Dedifferentiated amniotic fluid mesenchymal stem cell (primary cell): ENCODE results near the gene DYRK2.
"Not testable (repeated sequence)": the region's sequence is repeated elsewhere in the genome, so short reads cannot be mapped to it uniquely, and the experiment has no call there.

Source experiments
- DNase-seq: peaks from one replicate; pipeline ENCODE4 v3.0.0-alpha.2; 2016; ENCODE audit errors: extremely low spot score

Gene DYRK2

DNA sequence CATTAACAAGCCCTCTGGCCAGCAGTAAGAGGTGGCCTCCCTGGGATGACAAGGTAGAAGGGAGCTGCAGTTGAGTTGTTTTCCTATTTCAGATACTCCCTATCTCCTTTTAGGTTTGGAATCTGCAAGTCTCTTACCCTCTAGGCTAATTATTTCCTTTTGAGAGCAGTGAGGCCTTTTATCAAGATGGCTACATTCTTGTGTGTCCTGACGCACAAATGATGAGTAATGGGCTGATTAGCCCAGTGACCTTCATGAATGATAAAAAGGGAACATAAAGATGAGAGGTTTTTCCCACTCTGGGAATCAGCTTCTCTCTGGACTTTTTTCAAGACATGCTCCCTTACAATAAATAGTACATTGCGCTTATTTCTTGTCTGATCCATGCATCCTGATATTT lies 22.9 kb downstream of the DYRK2 start:
- no peak for DNase-seq

DNA sequence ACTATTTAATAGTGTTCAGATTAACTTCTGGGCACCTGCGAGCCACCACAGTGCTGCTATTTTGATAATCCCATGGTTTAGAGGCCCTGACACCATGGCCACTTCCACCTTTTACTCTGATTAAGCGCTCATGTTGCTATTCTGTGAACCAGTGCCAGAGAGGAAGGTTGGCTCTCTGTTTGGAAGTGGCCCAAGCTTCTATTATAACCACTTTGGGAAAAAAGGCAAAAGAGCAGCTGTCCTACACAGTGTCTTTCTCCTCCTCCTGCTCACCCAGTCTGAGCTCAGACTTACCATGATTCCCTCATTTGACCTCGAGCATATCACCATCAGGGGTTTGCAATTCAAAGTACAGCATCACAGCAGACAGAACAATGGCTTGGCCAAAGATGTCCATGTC lies 23.3 kb downstream of the DYRK2 start:
- no peak for DNase-seq

DNA sequence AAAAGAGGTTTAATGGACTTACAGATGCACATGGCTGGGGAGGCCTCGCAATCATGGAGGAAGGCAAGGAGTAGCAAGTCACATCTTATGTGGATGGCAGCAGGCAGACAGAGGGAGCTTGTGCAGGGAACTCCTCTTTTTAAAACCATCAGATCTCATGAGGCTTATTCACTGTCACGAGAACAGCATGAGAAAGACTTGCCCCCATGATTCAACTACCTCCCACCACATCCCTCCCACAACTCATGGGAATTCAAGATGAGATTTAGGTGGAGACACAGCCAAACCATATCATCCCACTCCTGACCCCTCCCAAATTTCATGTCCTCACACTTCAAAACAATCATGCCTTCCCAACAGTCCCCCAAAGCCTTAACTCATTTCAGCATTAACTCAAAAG lies 24.0 kb downstream of the DYRK2 start:
- DNase-seq: not testable (repeated sequence)

DNA sequence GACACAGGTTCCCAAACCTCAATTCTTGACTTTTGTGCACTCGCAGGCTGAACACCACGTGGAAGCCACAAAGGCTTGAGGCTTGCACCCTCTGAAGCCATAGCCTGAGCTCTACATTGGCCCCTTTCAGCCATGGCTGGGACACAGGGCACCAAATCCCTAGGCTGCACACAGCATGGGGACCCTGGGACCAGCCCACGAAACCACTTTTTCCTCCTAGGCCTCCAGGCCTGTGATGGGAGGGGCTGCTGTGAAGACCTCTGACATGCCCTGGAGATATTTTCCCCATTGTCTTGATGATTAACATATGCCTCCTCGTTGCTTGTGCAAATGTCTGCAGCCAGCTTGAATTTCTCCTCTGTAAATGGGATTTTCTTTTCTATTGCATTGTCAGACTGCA lies 25.0 kb downstream of the DYRK2 start:
- not testable (repeated sequence) for DNase-seq

DNA sequence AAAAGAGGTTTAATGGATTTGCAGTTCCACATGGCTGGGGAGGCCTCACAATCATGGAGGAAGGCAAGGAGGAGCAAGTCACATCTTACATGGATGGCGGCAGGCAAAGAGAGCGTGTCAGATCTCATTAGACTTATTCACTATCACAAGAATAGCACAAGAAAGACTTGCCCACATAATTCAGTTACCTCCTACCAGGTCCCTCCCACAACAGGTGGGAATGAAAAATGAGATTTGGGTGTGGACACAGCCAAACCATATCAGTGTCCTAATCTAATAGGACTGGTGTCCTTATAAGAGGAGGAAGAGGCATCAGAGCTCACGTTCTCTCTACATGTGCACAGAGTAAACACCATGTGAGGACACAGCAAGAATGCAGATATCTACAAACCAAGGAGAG lies 25.9 kb downstream of the DYRK2 start:
- DNase-seq: no peak

DNA sequence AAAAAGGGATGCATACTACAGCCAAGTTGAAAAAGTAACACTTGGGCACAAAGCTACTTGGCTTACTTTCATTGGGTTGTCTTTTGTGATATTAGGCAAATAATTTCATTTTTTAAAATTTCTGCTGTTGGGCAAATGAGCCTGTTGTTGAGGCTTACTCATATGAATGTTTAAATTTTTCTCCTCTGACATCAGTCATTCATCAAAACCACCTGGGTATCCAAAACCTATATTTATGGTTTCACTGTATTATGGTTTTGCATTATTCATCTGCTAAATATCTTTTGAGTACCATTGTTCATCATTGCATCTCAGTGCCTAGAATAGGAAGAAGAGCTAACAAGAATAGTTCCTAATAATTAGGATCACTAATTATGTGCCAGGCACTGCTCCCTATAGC lies 28.1 kb downstream of the DYRK2 start:
- DNase-seq: no peak

DNA sequence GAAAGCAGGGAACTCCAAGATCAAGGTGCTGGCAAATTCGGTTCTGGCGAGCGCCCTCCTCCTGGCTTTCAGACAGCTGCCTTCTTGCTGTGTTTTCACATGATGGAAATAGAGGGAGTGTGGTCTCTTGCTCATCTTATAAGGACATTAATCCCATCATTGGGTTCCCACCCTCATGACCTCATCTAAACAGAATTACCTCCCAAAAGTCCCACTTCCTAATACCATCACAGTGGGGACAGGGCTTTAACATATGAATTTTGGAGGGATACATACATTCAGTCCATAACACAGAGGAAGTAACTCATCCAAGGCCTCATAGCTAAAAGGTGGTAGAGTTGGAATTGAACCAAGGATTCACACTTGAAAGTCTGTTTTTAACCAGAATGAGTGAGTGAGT lies 28.6 kb downstream of the DYRK2 start:
- DNase-seq: no peak

DNA sequence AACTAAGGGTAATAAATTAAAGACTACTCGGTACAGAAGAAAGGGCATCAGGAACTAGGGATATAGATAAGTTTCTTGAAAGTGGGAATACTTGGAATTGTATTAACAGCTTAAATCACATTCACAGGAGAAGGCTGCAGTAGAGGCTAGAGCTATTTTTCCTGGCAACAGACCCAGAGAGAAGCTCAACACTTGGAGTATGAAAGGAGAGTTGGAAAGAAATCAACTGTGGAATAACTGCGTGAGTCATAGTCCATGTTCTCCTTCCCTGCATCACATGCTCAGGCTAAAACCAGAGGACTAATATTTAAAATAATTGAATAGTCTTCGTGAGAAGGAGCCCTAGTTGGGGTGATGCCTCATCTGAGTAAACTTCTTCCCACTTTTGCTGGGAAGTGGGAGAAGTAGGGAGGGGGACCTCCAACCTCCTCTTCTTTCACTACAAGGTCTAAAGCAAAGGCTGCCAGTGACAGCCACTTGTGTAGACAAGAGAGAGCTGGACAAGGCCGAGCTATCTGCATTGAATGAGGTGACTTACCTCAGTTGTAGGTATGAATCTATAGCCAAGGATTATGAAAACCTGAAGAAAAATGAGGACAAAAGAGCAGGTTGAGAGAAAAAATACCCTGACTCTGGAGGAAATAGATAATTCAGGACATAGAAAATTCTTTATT lies 32.7 kb downstream of the DYRK2 start:
- DNase-seq: peak; percentile 90

DNA sequence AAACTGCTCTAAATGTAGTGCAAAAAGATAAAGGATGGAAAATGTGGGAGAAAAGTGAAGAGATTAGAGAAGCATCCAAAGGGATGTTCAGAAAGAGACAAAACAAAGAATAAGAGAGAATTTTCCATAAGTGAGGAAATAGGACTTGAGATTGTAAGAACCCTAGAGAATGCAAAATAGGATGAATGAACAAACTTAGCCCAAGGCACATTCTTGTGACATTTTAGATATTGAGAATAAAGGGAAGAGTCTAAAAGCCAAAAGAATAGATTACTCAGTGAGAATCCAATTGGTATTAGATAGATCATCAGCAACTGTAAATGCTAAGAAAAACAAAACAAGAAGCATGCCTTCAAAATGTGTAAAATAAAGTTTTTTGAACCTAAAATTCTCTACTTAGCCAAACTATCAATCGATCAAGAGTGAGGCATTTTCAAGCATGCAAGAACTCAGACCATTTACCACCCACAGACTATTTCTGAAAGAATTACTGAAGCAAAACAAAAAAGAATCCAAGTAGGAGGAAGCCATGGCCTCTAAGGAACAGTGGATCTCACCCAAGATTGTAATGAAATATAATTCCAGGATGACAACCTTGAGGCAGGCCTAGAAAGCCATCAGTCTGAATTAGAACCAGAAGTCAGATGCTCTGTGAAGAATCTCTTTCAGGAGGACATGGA lies 33.5 kb downstream of the DYRK2 start:
- DNase-seq: no peak

DNA sequence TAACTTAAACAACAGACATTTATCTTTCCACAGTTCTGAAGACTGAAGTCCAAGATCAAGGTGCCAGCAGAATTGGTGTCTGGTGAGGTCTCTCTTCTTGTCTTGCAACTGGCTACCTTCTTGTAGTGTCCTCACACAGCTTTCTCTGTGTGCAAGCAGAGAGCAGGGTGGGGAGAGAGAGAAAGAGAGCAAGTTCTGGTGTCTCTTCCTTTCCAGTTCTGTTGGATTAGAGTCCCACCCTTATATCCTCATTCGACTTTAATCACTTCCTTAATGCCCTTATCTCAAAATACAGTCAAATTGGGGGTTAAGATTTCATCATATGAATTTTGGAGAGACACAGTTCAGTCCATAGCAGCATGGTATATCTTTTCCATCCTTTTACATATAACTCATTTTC lies 40.8 kb downstream of the DYRK2 start:
- DNase-seq: no peak

DNA sequence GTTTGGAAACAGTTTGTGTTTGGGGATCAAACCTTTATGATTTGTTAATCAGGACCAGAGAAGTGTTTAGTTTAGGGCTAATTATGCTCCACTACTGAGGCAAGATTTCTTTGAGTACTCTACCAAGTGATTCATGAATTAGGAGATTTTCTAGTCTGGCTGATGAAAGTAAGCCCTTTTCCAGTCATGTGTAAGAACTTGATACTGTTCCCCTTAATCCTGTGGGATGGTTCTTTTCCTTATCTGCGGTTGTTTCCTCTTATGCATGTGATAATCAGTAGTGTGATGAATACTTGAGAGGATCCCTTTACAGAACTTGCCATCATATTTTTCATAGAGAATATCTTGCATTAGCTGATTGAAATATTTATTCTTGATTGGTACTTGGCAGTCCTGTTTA lies 42.1 kb downstream of the DYRK2 start:
- no peak for DNase-seq

DNA sequence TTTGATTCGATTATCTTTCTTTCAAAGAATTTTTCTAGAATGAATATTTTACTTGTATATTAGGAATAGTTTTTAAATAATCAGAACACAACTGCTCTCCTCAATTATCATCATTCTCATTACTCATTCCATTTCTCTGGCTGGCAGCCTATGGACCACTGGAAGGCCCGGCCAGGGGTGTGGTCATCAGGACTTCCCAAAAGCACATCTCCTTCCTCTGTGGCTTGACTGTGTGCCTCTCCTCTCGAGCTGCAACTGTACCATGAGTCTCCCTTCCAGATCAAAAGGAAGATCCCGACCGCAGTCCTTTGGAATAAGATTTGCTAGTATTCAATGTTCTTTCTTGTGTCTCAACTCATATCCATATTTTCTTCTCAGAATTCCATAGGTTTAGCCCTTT lies 42.7 kb downstream of the DYRK2 start:
- no peak for DNase-seq

DNA sequence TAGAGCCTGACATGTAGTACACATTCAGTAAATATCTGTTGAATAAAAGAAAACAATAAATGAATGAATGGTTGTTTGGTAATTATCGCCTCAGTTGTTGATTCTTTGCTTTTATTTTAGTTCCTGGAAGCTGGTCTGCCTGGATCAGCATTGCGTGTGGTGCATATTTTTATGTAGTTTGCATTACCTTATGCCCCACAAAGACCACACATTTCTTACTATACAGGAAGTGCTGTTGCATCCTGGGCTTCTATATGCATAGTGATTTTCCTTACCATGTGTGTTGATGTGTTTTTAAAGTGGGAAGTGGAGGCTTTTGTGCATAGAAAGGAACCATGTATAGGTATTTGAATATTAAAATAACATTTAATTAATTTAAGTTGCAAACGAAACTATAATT lies 43.6 kb downstream of the DYRK2 start:
- no peak for DNase-seq

DNA sequence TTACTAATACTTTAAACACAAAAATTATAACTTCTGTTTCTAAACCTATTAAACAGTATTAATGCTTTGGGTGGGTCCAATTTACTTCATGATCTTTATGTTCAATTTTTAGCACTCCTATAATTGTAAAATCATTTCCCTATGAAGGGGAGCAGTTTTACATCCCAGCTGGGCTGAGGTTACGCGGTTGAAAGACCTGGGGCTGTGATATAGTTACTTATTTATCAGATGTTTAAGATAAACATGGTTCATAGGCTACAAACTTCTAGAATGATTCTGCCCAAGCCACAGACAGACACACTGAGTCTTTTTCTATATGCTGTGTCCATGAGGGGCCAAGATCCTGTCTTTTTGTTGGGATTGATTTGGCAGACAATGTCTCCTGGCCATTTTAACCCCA lies 44.4 kb downstream of the DYRK2 start:
- DNase-seq: no peak

DNA sequence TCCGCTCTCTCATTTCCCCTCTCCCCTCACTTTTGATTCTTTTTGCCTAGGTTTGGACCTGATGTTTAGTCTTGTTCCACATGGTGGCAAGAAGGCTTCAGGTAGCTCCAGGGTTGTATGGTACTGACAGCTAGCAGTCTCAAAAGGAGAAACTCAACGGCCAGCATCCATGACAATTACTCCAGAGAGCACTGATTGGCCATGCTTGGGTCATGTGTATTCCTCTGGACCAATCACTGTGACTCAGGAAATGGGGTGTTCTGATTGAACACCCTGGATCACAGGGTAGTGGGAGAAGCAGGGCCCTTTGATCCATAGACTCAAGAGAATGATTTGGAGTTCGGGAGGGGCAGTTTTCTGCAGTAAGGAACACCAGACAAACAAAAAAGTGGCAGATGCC lies 45.3 kb downstream of the DYRK2 start:
- no peak for DNase-seq

DNA sequence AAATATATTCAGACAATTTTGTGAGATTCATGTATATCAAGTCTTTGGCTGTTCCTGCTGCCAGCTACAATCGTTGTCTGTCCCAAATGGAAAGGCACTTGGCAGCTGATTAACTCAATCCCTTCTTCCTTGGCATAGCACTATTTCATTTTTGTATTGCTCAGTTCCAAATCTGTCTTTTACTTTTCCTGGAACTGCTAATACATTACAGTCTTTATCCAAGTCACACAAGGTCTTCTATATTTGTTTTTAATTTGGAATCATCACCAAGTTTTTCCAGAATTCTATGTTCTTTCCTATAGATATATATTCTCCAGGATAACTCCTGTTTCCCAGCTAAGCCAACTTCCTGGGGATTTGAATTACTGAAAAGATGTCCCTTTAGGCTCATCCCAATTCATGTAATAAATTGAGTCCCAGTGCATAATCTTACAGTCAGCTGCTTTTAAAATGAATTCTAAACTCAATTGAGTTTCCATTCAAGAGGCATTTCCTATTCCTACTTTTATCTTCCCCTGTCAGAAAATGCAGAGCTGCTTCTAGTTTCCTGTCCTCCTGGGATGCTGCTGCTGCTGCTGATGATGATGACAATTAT lies 45.9 kb downstream of the DYRK2 start:
- no peak for DNase-seq

DNA sequence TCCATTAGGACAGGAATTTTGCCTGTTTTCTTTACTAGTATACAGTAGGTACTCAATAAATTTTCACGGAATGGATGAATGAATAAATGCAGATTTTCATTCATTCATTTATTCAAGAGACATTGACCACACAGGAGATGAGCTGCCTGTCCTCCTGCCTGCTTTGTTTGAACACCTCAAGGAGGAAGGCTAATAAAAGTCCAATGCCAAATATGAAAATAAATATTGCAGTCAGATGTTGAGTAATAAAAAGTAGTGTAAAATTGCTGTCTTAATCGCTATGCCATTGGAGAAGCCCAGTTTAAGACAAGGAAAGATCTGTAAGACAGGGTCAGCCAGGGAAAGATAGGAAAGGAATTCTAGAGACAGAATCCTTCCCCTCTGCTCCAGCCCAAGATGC lies 47.4 kb downstream of the DYRK2 start:
- DNase-seq: no peak

DNA sequence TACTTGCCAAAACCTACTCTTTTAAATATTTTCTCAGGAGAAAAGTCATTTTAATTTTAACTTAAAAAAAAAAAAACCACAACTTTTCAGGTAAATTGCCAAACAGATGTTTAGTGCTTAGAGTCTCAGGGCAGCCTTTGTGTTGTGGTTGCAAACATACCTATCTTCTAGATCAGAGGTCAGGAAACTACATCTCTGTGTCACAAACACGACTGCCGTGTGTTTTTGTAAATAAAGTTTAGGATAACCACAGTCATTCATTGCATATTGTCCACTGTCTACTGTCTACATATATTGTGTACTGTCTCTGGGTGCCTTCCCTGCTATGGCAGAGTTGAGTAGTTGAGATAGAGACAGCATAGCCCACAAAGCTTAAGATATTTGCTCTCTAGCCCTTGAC lies 48.9 kb downstream of the DYRK2 start:
- DNase-seq: no peak

DNA sequence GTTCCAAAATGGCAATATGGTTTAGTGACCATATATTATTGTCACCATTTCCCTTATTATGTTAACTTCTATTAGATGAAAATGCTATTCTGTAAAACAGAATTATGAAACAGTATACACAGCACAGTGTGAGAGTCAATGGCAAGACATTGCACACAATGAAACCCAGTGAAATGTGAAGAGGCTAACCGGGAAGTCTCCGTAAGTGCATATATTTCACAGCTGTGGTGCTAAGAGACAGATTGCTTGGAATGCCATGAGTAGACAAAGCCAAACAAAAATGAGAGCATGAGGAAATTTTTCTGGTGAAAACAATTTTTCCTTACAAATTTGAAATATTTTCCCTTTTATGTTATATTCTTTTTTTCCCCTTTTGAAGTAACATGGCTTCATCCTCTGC lies 49.4 kb downstream of the DYRK2 start:
- no peak for DNase-seq

DNA sequence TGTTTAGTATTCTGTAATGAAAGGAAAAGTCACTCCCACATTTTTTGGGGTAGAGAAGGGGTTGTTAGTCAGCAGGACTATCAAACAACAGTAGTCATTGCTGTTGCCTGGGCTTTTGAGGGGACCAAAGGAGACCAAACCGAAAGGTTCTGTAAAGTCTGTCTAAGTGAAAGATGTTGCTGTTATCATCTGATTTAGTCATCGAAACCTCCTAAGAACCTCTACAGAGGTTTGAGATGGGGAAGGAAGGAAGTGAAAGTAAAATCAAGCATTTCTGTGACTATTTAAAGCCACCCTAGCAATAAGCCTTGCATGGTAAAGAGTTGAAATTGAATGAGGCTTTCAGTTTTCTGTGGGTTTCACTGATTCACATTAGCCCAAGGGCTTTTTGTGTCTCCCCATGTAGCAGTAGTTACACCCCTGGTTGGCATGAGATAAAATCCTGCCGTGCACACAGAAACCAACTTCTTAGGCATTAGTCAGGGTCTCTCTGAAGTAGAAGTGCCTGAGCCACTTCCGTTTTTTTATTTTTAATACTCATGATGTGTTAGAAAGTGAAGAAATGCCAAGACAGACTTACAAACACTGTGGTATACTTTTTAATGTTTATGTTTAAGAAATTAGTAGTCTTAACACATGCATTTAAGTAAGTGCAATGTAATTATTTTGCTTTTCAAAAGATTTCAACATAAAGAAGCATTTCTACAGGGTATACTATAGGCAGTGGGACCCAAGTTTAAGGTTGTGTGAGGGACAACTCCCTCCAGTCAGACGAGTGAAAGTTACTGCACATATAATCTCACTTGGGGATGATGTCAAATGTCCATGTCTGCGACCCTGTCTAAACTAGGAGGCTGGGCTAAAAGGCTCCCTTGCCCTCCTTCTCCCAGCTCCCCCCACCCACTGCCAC lies 50.4 kb downstream of the DYRK2 start:
- peak; percentile 69 for DNase-seq

DNA sequence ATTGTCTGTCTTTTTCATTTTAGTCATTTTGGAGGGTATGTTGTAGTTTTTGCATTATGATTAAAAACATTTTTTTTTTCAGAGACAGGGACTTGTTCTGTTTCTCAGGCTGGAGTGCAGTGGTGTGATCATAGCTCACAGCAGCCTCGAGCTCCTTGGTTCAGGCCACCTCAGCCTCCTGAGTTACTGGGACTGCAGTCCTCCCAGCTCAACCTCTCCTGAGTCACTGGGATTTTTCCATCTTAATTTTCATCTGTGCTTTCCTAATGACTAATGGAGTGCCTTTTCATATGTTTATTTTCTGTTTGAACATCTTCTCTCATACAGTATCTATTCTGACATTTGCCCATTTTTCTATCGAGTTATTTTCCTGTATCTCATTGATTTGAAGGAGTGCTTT lies 52.6 kb downstream of the DYRK2 start:
- DNase-seq: no peak

DNA sequence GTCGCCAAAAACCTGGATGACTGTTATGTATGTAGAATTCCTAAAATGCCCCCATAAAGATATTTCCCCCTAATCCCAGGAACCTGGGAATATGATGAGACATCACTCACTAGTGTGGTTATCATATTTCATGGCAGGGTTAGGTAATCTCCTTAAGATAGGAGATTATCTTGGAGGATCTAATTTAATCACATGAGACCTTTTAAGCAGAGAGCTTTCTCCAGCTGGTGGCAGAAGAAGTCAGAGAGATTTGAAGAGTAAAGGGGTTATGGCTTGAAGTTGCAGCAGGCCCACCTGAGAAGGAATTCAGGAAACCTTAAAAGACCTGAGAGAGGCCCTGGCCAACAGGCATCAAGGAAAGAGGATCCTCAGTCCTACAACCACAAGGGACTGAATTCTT lies 53.6 kb downstream of the DYRK2 start:
- DNase-seq: no peak
